NCI-H748 (cell line): Measurements from ENCODE around the gene THOC3.
"Not testable (repeated sequence)": the region's sequence is repeated elsewhere in the genome, so short reads cannot be mapped to it uniquely, and the experiment has no call there.

ENCODE experiments used
- DNase-seq: peaks from one replicate; lab custom pipeline; 2025; ENCODE audit not compliant: unreplicated experiment; lab: John Stamatoyannopoulos, UW

Gene THOC3, protein sequence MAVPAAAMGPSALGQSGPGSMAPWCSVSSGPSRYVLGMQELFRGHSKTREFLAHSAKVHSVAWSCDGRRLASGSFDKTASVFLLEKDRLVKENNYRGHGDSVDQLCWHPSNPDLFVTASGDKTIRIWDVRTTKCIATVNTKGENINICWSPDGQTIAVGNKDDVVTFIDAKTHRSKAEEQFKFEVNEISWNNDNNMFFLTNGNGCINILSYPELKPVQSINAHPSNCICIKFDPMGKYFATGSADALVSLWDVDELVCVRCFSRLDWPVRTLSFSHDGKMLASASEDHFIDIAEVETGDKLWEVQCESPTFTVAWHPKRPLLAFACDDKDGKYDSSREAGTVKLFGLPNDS

DNA sequence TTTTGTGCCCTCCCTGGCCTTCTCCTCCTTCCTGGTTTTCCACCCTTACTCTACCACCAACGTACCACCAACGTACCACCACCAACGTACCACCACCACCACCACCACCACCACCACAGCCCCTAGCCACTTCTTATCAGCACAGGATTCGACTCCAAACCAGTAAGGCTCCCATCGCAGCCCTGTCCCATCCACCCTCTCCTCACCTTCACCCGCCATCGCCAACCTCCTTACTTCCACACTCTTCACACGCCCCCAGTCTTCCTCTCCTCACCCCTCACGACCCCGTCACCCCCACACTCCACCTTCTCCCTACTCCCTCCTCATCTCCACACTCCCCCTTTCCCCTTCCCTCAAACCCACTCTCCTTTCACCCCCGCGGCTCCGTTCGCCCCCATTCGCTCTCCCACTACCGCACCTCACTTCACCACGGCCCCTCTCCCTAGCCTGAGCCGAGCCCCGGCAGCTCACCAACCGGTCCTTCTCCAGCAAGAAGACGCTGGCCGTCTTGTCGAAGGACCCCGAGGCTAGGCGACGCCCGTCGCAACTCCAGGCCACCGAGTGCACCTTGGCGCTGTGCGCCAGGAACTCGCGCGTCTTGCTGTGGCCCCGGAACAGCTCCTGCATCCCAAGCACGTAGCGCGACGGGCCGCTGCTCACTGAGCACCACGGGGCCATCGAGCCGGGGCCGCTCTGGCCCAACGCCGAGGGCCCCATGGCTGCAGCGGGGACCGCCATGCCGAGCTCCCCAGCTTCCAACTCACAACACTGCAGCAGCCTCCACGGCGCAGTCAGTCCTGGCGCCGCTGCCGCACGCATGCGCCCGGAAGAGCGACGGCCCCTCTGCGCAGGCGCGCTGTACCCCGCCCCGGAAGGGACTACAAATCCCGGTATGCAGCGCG is at the start of gene THOC3:
Gene THOC3 (minus strand): TSS at position 845 of the 902 bp plus-strand sequence. CDS start 107 bp downstream, at position 738.
- not testable (repeated sequence) for DNase-seq

DNA sequence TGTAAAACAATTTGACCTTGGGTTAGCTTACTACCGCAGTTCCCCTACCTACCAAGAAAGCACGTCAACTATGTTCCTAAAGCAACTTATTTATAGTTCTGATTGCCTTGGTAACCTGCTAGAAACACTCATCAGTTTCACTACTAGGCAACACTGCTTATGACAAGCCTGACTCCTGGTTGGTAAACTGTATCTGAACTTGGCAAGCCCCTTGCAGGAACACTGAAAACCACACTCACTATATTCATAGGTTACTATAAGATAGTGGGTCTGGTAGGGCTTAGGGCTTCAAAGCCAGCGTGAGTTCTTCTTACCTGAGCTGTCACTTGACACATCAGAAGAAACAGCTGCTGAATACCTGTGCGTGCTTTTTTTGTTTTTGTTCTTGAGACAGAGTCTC is 49.2 kb upstream of the THOC3 start:
- not testable (repeated sequence) for DNase-seq

DNA sequence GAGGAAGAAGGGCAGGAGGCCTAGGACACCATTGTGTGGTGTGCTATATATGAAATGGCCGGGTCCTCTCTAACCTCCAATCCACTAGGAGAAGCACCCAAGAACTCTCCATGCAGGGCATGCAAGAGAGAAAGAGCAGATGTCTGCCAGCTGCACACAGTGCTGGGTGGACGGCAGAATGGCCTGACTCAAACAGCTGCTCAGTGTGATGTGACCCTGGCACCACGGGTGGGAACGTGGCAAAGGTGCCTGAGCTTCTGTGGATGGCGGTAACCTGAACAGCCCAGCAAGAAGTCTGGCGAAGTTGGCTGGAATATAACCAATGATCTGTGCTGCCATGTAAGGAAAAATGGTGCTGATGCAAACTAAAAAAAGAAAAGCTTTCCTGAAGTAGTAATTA is 46.2 kb upstream of the THOC3 start:
- DNase-seq = not testable (repeated sequence)

DNA sequence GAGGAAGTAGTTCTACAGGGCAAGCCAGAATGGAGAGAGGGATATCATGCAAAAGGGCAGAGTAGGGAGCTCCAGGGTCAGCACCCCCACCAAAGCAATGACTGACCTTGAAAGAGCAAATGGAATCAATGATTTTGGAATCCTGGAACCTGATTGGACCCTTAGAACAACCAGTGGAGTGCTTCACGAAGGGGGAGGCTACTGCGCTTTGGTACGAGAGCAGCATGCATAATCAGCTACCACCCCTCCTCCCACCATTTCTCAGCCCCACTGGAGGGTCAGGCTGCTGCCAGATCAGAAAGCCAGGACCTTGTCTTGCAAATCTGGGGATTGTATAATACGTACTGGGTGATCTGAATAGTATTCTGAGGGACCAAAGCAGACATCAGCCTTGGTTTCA is 43.0 kb upstream of the THOC3 start:
- not testable (repeated sequence) for DNase-seq

DNA sequence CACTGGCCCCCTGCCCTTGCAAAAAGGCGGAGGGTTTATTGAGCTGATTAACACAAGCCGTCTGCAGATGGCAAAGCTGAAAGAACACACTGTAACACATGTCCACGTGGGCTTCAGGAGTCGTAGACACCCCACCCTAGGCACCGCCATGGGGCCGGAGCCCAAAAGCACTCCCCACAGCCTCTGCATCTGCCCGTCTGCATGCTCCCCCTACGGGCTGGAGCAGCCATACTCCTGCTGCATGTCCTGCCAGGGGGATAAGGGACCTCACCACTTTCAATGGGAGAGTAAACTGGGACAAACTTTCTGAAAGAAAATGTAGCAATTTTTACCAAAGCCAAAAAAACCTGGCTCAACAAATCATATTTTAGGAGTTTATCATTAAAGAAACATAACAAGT is 42.1 kb upstream of the THOC3 start:
- not testable (repeated sequence) for DNase-seq

DNA sequence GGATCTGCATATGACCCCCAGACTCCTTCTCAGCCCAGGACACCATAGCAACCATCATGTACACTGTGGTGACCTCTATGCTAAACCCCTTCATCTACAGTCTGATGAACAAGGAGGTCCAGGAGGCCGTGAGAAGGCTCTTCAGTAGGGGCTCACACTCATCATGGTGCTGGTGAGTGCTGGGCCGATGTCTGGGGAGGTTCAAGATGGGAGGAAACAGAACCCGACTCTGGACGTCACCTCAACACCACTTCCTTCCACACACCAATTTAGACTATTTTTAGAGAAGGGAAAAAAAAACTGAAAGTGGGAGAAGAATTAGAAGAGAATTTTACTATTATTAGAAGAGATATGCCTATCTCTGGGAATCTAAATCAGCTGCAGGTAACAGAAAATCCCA is 39.1 kb upstream of the THOC3 start:
- not testable (repeated sequence) for DNase-seq

DNA sequence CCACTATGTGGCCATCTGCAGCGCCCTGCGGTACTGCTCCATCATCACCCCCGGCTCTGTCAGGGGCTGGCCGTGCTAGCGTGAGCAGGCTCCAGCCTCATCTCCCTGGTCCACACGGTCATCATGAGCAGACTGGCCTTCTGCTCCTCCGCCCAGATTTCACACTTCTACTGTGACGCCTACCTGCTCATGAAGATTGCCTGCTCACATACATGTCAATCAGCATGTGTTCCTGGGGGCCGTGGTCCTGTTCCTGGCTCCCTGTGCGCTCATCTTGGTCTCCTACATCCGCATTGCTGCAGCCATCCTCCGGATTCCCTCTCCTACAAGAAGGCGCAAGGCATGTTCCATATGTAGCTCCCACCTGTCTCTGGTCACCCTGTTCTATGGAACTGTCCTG is 38.7 kb upstream of the THOC3 start:
- DNase-seq = not testable (repeated sequence)

DNA sequence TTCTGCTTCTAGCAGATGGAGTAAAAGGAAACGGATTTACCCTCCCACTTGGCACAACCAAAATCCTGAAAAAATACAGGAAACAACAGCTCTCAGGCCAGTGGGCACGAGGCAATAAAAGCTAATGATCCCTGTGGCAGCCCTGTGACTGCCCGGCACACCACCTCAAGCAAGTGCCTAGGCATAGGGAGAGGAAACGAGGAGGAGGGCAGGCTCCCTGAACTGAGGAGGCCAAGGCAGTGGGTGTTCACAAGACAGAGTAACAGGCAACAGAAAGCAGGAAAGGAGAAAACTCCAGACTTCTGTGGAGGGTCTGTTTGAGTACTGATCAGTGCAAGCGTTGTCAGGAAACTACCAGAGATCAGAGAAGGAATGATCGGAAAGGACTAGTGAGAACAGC is 29.9 kb upstream of the THOC3 start:
- DNase-seq = not testable (repeated sequence)

DNA sequence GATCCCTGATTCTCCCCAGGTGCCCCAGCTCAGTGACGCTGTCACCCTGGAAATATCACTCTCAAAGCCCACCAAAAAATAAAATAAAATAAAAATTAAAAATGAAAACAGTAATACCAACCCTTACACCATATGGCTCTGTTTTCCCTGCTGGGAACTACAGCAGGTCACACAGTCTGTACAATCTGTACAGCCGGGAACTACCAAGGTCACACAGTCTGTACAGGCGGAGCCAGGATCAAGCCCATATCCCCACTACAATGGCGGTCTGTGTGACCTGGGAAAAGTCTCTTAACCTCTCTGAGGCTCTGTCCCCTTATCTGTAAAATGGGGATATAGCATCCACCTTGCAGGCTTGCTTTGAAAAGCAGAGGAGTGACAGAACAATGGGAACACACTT is 29.4 kb upstream of the THOC3 start:
- not testable (repeated sequence) for DNase-seq

DNA sequence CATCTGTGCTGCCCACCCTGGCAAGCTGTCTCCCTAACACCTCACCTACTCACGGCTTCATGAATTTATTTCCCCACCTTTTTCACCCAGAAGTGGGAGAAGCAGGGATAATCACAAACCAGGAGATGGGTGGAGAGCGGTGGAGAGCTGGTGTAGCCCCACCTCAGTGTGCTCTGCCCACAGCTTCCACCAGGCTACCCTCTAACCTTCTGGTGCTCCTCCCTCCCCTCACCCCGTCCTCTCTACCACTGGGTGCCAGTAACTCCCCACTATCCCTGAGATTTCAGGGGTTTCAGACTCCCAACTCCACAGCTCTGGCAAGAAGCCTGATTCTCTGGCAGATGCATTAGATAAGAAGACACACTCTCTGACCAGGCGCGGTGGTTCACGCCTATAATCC is 28.7 kb upstream of the THOC3 start:
- not testable (repeated sequence) for DNase-seq

DNA sequence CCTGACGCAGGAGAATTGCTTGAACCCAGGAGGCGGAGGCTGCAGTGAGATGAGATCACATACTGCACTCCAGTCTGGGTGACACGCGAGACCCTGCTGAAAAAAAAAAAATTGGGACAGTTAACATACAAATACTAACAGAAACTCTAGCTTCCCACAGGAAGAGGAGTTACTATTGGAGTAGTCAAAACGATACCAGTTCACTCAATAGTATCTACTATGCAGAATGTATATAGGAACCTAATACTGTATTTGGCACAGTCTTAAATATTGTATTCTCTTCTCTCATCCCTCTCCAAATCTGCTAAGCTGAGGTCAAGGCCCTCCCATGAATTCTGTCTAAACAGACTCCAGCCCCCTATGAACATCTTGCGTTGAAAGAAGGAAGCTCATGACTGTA is 27.4 kb upstream of the THOC3 start:
- not testable (repeated sequence) for DNase-seq

DNA sequence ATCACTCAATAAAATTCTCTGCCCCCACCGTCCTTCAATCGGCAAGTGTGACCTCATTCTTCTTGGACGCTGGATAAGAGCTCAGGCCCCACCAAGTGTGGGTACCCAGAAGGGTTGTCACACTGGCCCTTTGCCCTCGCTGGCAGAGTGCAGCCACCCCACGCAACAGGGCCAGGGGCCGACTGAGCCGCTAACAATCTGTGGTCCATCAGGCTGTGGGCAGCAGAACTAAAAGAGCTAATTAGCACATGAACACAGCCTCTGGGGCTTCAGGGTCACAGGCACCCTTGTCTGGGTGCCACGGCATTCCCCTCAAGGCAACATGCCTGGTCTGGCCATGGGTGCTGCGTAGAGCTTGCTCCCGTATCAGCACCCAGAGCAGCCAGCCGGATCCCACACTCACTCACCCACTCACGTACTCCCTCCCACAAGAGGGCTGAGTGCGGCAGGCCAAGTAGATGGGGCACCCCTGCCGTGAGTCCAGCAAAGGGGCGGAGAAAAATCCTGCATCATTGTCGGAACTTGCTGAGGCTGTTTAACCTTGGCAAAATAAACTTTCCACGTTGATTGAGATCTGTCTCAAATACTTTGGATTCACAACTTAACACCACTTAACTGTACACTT is 11.4 kb upstream of the THOC3 start:
- DNase-seq = not testable (repeated sequence)

DNA sequence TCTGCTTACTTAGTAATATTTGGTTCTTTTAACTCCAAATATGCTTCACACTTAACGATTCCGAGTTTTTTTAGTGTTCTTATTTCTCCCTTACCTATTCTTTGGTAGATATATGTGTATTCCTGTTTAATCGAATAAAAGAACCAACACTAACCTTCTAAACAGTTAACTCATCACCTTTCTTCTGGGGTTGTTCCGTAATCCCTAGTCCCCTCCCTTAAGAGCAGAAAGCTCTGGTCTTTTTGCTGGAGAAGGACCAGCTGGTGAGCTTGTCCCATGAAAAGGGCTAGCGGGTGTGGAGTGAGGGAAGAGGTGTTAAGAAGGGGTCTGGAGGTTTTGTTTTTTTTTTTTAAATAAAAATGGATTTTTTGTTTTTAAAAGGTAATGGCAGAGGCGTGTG is 266 bp upstream of the THOC3 start:
- DNase-seq = not testable (repeated sequence)

DNA sequence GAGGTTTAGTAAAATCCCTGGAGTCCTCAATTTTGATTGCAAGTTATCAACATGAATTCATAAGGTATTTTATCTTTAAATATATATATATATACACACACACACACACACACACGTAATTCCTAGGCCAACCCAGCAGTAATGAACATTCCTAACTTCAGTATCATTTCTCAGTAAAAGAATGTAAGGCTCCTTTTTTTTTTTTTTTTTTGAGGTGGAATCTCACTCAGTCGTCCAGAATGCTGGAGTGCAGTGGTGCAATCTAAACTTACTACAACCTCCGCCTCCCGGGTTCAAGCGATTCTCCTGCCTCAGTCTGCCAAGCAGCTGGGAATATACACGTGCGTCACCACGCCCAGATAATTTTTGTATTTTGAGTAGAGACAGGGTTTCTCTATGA is 5.8 kb downstream of the THOC3 start:
- DNase-seq = not testable (repeated sequence)

DNA sequence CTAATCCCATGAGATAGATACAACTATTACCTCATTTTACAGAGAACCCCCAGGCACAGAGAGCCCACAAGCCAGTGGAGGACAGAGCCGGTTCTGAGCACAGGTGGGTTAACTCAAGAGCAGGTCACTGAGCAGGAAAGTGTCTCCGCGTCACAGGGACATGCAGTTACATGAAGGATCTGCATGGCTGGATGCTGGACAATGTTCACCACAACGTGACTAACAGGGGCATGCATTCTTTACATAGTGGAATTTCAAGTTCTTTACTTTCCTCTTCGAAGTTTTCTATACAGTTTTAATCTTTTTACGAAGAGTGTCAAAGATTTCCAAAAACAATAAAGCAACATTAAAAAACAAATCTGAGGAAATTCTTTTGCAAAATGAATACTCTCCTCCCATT is 7.9 kb downstream of the THOC3 start:
- not testable (repeated sequence) for DNase-seq

DNA sequence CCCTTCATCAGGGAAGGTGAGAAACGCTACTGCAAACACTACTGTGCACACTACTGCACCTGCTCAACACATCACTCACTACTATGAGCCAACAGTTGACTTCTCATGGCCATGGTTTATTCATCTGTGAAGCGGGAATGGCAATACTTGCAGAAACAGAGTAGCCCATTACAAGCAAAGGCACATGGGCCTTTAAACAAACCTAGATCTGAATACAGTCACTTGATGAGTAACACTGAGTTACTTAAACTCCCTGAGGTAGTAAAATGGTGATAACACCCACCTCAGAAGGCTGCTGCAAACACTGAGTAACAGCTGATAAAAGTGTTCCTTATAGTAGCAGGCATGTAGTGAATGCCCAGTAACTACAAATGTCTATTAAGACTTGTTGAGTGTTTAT is 9.6 kb downstream of the THOC3 start:
- DNase-seq = not testable (repeated sequence)

DNA sequence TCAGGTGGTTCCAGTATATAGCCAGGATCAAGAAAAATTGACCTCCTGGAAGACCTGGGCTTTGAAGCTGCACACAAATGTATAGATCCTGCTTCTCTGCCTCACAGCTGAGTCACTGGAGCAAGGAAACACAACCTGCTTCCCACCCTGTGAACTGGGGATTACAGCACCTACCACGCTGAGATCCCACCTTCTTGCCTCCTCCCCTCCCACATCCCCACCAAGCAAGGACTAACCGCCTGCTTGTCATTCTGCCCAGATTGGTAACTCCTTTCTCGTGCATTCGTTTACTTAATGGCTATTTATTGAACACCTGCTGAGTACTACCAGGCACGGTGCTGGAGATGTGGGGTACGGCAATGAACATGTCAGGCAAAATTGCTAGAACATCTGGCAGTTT is 14.0 kb downstream of the THOC3 start:
- not testable (repeated sequence) for DNase-seq

DNA sequence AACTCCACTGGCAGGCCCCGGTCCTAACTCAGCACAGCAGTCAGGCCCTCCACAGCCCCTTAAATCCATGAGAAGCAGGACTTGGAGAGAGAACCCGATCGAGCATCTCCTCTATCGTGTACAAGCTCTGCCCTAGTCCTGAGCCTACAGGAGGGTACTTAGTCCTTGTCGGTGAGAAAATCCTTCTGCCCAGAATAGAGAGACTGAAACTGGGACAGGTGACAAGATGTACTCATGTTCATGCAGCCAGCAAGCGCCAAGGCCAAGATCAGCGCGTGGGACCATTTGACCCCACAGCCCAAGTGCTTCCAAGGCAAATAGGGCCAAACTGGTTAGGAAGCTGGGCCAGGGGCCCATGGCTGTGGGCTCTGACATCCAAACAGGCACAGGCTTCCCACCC is 15.3 kb downstream of the THOC3 start:
- DNase-seq = not testable (repeated sequence)

DNA sequence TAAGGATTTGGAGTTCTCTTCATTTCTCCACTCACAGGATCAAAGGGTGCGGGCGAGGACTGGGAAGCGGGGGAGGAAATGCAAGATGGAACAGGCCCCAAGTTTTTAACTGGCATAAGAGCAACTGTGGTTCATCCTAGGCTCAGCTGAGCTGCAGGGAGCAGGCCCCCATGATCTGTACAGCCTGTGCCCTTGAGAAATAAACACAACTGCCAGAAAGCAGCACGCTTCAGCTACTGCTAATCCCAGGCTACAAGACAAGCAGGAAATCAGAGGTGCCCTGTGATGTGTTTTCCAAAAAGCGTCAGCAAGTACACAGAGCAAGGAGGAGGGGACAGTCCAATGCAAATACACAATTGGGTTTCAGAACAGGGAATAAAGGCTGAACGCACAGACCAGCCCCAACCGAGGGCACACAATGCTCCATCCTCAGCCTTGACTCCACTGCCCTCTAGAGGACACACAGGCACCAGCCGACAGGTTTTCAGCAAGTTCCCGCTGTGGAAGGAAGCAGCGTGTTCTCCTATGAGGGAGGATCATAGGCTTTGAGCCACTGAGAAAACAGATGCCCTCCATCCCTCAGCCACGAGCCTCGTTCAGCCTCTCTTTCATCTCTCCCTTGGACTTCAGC is 16.7 kb downstream of the THOC3 start:
- not testable (repeated sequence) for DNase-seq

DNA sequence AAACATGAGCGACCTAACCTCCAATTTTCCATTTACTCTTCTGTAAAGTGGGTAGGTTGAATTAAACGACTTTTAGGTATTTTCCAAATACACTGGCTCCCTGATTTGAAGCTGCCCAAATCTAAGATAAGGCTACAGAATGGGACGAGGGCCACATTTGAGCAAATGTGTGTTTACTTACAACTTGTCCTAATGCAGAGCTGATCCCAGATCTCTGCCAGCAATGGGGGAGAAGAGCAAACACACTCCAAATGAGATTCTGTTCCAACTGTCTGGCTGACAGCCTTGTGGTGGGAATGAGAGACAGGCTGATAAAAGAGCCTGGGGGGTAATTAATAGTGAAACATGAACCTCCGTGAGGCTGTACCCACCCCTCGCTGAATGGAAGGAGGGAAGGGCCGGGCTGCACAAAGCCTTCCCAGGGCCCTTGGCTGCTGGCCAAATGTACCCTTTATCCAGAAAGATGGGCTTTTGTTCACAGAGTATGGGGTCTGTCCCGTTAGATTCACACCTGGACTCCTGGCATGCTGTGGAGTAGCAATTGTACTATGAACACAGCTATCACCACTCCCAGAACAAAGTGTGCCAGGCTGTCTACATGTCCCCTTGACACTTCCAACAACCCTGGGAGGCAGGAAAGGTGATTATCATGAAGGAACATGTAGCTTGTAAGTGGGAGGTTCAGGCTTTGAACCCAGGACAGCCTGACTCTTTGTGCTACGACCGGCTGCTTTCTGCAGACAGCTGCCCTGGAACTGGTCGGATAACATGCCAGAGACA is 19.6 kb downstream of the THOC3 start:
- DNase-seq = not testable (repeated sequence)
